GF-D8 (cell line): ENCODE results near the gene POGLUT3.
A peak's percentile ranks its signal among the peaks of the same experiment; 100 is the strongest.

Source experiments
- DNase-seq: peaks from one replicate; lab custom pipeline; 2025; lab: John Stamatoyannopoulos, UW

POGLUT3 gene

DNA sequence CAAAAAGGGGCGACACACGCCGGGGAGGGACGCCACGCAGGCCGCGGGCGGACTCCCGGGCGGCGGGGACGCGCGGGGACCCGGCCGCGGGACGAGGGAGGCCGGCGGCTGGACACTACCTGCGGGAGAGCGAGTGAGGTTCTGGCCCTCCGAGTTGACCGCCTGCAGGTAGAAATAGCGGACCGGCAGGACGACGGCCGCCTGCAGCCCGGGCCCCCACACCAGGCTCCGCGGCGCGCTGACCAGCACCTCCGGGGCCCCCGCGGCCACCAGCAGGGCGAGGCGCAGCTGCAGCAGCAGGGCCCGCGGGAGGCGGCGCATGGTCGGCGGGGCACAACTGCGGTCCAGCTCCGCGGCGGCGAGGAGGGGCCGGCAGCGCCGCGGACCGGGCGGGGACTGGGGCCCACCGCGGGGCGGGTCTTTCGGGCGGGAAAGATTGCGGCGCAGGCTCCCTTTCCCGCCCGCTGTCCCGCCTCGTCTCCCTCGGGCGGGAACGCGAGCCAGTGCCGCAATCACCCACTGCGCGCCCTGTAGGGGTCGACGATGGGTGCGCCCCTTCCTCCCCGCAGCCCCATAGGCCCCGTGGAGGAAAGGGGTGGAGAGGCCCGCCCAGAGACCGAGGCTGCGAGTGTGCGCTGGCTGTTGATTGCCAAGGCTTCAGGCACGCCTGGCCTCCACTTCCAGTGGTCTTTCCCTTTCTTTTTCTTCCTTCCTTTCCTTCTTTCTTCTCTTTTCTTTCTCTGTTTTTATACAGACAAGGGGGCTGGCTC, at the start of gene POGLUT3:
TSS of gene POGLUT3 (minus strand) at position 339 of the 770 bp plus-strand sequence. CDS start at position 321, 18 bp downstream.
- peak; percentile 76 for DNase-seq

GRCh38 chr11:108545909-108546501, 47.8 kb upstream of the POGLUT3 start:
- no peak for DNase-seq

DNA sequence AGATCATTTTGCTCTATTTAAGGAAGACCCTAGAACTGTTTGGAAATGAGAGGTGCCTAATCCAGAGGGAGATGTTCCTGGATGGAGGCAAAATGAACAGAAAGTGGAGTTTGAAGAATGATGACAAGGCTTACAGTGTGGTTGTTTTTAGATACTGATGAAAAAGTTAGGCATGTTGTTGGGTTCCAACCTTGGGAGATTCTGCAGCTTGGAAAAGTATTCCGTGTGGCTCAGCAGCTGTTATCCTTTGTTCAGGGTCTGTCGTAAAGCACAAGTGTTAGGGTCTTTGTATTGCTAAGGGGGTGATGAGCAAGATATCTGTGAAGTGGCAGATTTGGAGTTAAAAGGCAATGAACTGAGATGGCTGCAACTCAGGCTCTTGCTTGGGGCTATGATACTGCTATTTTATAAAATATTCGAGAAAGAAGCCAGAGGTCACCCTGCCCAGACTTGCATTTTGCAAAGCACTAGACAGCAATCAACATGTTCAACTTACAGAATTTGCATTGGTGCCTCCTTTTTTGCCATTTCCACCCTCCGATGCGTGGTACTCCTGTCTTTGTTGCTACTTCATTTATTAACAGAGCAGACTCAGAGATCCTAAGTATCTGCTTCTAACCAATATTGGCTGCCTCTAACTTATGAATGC, 45.3 kb upstream of the POGLUT3 start:
- DNase-seq, result no peak

DNA sequence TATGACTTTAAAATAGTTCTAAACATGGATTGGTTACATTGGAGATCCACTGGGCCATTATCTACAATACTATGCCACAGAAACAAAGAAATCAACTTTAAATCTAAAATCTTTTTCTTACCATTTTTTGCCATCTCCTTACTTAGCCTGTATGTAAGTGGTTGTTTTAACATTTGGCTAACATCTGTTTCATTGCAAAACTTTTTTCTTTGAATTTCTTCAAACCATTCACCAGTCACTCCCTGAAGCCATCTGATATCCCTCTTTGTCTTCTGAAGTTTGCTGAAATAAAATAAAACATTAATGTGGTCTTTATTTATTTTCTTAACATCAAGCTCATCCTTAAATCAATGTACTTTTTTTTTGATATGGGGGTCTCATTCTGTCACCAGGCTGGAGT, 43.3 kb upstream of the POGLUT3 start:
- DNase-seq, result no peak

- no peak for DNase-seq
These were observed 40.3 kb upstream of the POGLUT3 start for GRCh38 chr11:108538502-108538901.

GRCh38 chr11:108538022-108538424, 39.8 kb upstream of the POGLUT3 start:
- DNase-seq, result no peak

DNA sequence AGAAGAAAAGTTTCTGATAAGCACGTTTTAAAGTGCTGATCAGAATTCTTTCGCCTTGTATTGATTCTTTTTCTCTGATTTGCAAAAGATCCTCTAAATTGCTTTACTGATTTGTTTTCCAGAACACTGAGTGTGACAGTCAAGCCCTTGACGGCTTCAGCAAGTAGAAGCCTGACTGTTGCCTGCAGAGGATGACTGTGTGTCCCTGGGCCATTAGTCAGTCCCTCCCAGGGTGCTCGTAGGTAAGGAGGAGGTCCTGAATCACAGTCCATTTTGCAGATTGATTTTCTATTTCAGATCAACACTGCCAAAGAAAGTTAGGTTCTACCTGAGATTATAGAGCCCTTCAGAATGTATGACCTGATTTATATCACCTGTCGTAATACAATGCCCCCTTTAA, 38.6 kb upstream of the POGLUT3 start:
- no peak for DNase-seq

- no peak for DNase-seq
These were observed 37.3 kb upstream of the POGLUT3 start for GRCh38 chr11:108535384-108535955.

GRCh38 chr11:108534274-108534882, 36.2 kb upstream of the POGLUT3 start:
- DNase-seq, result no peak

DNA sequence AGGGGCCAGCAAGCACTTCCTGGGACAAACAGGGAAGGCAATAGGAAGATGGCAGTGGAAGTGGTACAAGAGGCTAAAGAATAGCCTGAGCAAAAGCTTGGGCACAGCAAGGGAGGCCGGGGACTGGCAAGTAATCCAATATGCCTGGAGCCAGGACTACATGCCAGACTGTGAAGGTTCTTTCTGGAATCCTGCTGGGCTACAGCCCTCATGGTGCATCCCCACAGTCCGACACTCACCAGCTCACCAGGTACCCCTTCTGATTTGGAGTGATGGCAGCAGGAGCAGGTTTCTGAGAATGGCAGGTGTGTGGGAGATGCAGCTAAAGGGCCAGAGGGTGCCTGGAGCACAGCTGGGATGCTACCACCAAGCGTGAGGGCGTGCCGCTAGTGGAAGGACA, 32.2 kb upstream of the POGLUT3 start:
- no peak for DNase-seq

- DNase-seq, result no peak
These were observed 29.2 kb upstream of the POGLUT3 start for GRCh38 chr11:108527382-108527781.

GRCh38 chr11:108525161-108525560, 27.0 kb upstream of the POGLUT3 start:
- DNase-seq, result no peak

GRCh38 chr11:108524422-108524821, 26.2 kb upstream of the POGLUT3 start:
- DNase-seq, result no peak

- DNase-seq, result no peak
These were observed 24.1 kb upstream of the POGLUT3 start for GRCh38 chr11:108522318-108522717.

DNA sequence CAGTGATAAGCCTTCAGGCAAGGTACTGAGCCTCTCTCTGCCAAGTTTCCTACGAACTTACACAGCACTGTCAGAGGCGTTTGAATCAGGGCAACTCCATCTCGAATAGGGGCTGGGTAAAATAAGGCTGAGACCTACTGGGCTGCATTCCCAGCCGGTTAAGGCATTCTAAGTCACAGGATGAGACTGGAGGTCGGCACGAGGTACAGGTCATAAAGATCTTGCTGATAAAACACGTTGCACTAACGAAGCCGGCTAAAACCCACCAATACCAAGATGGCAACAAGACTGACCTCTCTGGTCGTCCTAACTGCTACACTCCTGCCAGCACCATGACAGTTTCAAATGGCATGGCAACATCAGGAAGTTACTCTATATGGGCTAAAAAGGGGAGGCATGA, 20.4 kb upstream of the POGLUT3 start:
- DNase-seq, result no peak

DNA sequence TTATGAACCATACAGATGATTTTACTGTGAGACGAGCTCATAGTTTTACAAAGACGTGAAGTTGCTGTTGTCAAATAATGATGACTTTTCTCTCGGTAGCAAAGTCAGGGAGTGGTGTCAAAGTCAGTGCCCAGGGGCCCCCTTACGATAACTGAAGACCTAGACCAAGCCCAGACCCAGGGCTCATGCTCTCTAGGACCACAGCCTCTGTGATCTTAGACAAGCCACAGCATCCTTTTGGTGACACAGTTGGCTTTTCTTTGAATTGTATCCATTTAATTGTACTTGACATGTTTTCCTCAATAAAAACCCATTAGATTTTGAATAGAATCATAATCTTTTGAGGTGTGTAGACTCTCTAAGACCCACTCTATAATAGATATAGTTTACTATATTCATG, 17.9 kb upstream of the POGLUT3 start:
- DNase-seq, result no peak

DNA sequence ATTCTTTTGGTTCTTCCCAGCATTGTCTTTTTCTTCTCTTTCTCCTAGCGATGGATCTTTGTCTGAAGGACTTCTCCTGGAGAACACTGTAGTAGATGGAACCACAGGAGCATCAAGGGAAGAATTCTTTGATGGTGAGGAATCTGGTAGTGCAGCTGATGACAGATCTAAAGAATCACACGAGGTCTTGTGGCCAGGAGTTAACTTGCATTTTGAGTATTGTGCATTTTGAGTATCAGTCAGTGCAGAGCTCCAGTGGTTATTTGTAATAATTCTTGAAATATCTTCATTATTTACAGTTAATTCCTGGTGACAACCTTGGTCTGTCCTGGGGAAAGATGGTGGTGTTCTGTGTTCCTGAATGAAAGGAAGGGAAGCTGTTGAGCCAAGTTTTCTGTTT, 14.5 kb upstream of the POGLUT3 start:
- DNase-seq, result no peak

DNA sequence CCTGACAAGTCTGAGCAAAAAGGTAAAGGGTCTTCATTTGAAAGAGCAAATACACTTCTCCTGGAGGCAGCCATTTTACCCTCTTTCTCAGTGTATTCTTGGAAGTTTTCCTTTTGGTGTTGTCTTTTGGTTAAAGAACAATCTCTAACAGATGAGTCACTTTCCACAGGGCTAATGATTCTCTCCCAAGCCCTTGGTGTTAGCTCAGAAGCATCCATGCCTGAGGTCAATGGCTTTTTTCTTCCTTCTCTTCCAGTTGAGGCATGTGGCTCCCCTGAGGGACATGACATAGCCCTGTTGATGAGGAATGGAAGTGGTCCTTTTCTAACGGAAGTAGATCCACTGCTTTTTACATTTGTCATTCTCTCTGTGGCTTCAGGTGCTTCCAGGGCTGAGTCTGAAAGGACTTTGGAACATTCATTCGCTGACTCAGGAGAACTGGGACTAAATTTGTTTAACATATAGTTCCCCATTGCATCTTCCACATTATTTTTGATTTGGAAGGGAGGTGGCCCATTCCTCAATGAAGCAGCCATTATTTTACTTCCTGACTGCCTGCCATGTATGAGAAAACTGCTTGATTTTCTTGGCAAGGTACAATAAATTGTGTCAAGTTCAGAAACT, 13.8 kb upstream of the POGLUT3 start:
- DNase-seq, result no peak

DNA sequence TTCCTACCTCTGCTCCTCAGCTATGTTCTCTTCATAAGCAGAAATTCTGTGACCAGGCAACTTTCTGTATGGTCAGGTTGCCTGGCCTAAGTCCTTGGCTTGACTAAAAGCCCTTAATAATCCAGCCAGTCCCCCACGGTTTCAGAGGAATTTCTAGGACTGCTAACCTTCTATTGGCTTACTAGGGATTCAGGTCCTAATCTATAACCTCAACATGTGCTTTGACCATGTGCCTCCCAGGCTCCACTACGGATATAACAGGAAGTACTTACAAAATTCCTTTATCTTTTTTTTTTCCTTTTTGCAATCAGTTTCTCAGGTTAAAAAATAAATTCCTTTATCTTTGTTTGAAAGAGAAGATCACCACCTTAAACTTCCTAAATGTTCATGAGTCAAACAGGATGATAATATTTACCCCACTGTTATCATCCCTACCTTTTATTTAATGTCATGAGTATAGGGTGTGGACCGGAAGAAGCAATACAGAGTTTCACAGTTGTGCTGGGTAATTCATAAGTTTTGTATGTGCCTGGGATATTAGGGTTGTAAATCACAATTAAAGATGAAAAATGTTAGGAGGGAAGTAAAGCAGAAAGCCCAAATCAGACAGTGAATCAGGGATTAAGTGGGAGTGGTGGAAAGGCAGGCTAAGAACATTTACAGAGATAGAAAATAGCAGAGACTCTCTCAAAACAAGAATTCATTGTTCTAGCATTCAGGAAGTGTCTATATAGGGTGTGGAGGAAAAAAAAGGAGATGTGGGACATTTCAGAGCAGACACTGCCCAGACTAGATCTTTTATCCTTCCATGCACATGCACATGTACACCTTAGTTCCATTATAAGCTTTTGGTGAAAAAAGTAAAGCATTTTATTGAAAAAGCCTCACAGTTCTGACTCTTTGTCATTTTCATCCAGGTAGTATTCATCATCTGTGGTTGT, 10.7 kb upstream of the POGLUT3 start:
- DNase-seq, result no peak

DNA sequence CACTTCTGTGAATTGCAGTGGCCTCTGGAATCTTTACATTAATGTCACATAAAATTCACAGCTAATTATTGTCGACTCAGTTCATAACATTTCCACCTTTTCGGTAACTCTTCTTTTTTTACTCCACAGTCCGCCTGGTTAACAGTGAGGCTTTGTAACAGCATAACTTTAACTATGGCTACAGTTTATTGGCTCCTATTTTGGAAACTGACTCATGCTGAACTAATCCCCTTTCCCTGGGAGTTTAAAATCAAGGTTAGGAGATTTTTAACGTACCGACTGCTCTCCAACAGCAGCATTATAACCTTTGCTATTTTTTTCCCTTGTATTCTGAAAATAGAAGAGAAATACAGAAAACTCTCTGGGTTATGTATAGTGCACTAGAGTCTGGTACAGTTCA, 3.2 kb upstream of the POGLUT3 start:
- DNase-seq, result no peak

DNA sequence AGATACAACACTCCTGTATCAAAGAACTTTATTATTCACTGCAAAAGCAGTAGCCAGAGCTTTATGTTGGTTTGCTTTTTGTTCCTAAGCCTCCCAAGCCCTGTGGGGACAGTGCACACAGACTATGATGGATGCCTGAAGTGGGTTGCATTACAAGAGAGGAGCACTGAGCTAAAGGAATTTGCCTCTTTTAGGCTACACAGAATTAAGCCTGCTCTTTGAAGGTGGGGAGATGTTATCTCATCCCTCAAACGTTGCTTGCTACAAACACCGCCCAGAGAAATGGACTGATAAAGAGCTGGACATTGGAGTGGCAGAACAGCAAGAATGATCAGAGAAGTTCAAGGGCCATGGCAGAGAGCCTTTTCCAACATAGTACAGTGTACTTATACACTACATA, 2.5 kb upstream of the POGLUT3 start:
- no peak for DNase-seq
